ENCODE data around the gene PFN1.

Gene PFN1

GRCh38 chr17:4938069-4938491 lies 10.2 kb downstream of the PFN1 start:
- Histone ChIP-seq H3K27me3 (ENCODE audit: insufficient read depth, low read depth, severe bottlenecking) (no peaks in the 10 kb centered on the region), H3K9me3 (ENCODE audit: severe bottlenecking) (no peaks in the 10 kb centered on the region), H3K27ac (no peak overlapping the region), H3K4me3 (ENCODE audit: low read depth, low read length) (no peak overlapping the region), H3K36me3 (peaks cover 33% of the 10 kb centered on the region)
- no peak for DNase-seq
- no peak for TF ChIP-seq CTCF (IDR thresholded peaks at IDR 0.05; ENCODE audit: low read depth, low read length)

- Histone ChIP-seq H3K9me3 (ENCODE audit: severe bottlenecking) (no peaks in the 10 kb centered on the region), H3K27me3 (ENCODE audit: insufficient read depth, low read depth, severe bottlenecking) (no peaks in the 10 kb centered on the region), H3K4me3 (ENCODE audit: low read depth, low read length) (no peak overlapping the region), H3K36me3 (peaks cover 28% of the 10 kb centered on the region), H3K27ac (no peak overlapping the region)
- no peak for TF ChIP-seq CTCF (IDR thresholded peaks at IDR 0.05; ENCODE audit: low read depth, low read length)
- DNase-seq: no peak
These were observed 10.8 kb downstream of the PFN1 start for GRCh38 chr17:4937553-4937952.

DNA sequence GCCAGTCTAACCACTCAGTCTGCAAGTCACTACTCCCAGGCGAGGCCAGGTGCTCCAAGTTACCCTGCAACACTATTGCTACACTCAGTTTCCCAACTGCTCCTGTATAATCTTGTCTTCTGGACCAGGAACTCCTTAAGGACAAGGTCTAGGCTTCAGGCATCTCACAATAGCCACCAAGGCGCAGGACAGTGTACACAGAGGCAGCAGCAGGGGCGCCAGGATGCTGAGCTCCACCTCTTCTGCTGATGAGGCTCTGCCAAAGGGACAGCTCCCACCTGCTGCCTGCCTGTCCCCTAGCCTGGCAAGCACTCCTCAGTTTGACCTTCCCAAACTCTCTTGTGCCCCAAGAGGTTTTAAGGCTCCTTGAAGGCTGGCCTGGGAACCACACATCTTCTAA lies 11.9 kb downstream of the PFN1 start:
- peaks cover 17% of the 10 kb centered on the region for H3K36me3 ChIP-seq
- no peaks in the 10 kb centered on the region for H3K27me3 ChIP-seq (ENCODE audit: insufficient read depth, low read depth, severe bottlenecking)
- TF ChIP-seq CTCF (IDR thresholded peaks at IDR 0.05; ENCODE audit: low read depth, low read length): no peak
- no peak overlapping the region for H3K27ac ChIP-seq
- H3K4me3 ChIP-seq (ENCODE audit: low read depth, low read length): no peak overlapping the region
- H3K9me3 ChIP-seq (ENCODE audit: severe bottlenecking): no peaks in the 10 kb centered on the region
- no peak for DNase-seq

GRCh38 chr17:4935650-4936049 lies 12.7 kb downstream of the PFN1 start:
- Histone ChIP-seq H3K27me3 (ENCODE audit: insufficient read depth, low read depth, severe bottlenecking) (no peaks in the 10 kb centered on the region), H3K9me3 (ENCODE audit: severe bottlenecking) (no peaks in the 10 kb centered on the region), H3K36me3 (peaks cover 16% of the 10 kb centered on the region), H3K27ac (no peak overlapping the region), H3K4me3 (ENCODE audit: low read depth, low read length) (no peak overlapping the region)
- no peak for TF ChIP-seq CTCF (IDR thresholded peaks at IDR 0.05; ENCODE audit: low read depth, low read length)
- no peak for DNase-seq

DNA sequence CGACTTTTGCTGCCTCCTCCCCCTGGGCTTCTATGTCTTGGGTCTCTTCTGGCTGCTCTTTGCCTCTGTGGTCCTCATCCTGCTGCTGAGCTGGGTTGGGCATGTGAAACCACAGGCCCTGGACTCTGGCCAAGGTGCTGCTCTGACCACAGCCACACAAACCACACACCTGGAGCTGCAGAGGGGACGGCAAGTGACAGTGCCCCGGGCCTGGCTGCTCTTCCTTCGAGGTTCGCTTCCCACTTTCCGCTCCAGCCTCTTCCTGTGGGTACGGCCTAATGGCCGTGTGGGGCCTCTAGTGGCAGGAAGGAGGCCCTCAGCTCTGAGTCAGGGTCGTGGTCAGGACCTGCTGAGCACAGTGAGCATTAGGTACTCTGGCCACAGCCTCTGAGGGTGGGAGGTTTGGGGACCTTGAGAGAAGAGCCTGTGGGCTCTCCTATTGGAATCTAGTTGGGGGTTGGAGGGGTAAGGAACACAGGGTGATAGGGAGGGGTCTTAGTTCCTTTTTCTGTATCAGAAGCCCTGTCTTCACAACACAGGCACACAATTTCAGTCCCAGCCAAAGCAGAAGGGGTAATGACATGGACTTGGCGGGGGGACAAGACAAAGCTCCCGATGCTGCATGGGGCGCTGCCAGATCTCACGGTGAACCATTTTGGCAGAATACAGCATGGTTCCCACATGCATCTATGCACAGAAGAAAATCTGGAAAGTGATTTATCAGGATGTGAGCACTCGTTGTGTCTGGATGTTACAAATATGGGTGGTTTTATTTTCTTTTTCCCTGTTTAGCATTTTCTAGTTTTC lies 14.0 kb downstream of the PFN1 start:
- no peak overlapping the region for H3K27ac ChIP-seq
- peak; percentile 73 for DNase-seq
- peak overlapping the region; percentile 28 for H3K4me3 ChIP-seq (ENCODE audit: low read depth, low read length)
- no peaks in the 10 kb centered on the region for H3K9me3 ChIP-seq (ENCODE audit: severe bottlenecking)
- peaks cover 16% of the 10 kb centered on the region for H3K36me3 ChIP-seq
- no peaks in the 10 kb centered on the region for H3K27me3 ChIP-seq (ENCODE audit: insufficient read depth, low read depth, severe bottlenecking)
- peak; percentile 84 for TF ChIP-seq CTCF (IDR thresholded peaks at IDR 0.05; ENCODE audit: low read depth, low read length)

DNA sequence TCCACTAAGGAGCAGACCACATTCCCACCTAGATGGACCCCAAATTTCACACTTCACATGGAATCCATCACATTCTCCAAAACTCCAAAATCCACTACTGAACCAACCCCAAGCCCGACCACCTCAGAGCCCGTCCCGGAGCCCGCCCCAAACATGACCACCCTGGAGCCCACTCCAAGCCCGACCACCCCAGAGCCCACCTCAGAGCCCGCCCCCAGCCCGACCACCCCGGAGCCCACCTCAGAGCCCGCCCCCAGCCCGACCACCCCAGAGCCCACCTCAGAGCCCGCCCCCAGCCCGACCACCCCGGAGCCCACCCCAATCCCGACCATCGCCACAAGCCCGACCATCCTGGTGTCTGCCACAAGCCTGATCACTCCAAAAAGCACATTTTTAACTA lies 14.7 kb downstream of the PFN1 start:
- H3K27ac ChIP-seq: no peak overlapping the region
- DNase-seq: no peak
- H3K4me3 ChIP-seq (ENCODE audit: low read depth, low read length): no peak overlapping the region
- no peak for TF ChIP-seq CTCF (IDR thresholded peaks at IDR 0.05; ENCODE audit: low read depth, low read length)
- no peaks in the 10 kb centered on the region for H3K27me3 ChIP-seq (ENCODE audit: insufficient read depth, low read depth, severe bottlenecking)
- no peaks in the 10 kb centered on the region for H3K9me3 ChIP-seq (ENCODE audit: severe bottlenecking)
- peaks cover 16% of the 10 kb centered on the region for H3K36me3 ChIP-seq
